Measurements from ENCODE around the gene DENR.

DENR gene

DNA sequence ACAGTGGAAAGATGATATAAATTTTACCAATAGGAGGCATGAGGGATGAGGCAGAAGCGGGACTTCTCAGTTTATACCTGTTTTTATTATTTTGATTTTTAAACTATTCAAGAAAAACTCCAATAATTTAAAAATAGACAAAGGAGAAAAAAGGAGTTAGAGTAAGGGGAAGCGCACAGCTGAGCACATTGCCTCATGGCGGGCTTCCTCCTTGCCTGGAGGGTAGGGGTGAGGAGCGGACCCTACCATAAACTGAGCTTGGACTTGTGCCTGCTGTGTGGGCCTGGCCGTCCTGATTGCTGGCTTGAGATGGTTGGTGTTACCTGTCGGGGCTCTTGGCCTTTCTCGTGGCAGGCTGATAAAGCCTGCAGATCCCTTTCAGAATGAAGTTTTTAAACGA, 67.5 kb downstream of the DENR start:
- no peak for DNase-seq (ENCODE audit: low read depth, low spot score)
